Stimulated activated CD4-positive, alpha-beta T cell treated with anti-CD3 and anti-CD28 coated beads, Interleukin-4, amount 100 ng/mL, for 48 hours (primary cell): ENCODE data around the gene RNF8.
"Not testable (repeated sequence)": the region's sequence is repeated elsewhere in the genome, so short reads cannot be mapped to it uniquely, and the experiment has no call there.

Source experiments
- DNase-seq, 2 donors: peaks; one replicate each; pipeline ENCODE4 v3.0.0-alpha.2; 2020; ENCODE audit warnings: low read depth in 2 of 2

The RNF8 gene

DNA sequence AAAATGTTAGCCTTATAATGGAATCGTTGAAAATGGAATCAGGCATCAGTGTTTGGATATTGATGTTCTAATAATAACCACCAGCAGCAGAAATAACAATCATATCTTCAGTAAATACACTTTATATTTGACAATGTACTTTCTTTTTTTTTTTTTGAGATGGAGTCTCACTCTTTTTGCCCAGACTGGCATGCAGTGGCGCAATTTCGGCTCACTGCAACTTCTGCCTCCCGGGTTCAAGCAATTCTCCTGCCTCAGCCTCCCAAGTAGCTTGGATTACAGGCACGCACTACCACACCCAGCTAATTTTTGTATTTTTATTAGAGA lies 89.4 kb downstream of the RNF8 start:
- DNase-seq = not testable (repeated sequence)
